ENCODE measurements around the gene KRTAP3-1. TPM values are rescaled to one million over a fixed set of nuclear protein-coding genes. Genes with fewer than 3 reads are reported as not detected.

The KRTAP3-1 gene
- total and polyA plus RNA-seq, 9 of the 15 experiments (the other 6 are each of a cell fraction or from before 2014, with no cell fraction given), result not detected

DNA sequence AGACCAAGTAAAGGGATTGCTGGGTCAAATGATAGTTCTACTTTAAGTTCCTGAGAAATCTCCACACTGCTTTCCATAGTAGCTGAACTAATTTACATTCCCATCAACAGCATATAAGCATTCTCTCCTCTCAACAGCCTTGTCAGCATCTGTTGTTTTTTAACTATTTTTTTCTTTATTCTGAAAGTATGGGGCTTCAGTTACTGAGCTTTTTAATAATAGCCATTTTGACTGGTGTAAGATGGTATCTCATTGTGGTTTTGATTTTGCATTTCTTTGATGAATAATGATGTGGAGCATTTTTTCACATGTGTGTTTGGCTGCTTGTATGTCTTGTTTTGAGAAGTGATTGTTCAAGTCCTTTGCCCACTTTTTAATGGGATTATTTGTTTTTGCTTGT lies 43.6 kb upstream of the KRTAP3-1 start:
- ATAC-seq, result no peak
- peaks cover 7% of the 10 kb centered on the region in 2 experiments; a peak in 4 of 5 replicates for H3K27me3 ChIP-seq (ENCODE audit: control insufficient read depth in 2 of 2, insufficient read depth in 2 of 2, low read length in 2 of 2)
- ChIA-PET CTCF (ENCODE audit: low intra/inter-chr PET ratio) (no interaction called here), POLR2A (no interaction called here)
- no peaks in the 10 kb centered on the region for H3K9me1 ChIP-seq (ENCODE audit: control insufficient read depth, insufficient read depth, low read length)
- H3K9ac ChIP-seq (ENCODE audit: insufficient read depth in 1 of 2, low read depth in 2 of 2, low read length in 2 of 2), result no peak overlapping the region
- H3K4me2 ChIP-seq (ENCODE audit: insufficient read depth, low read length), result no peak overlapping the region
- no peaks in the 10 kb centered on the region for H3K36me3 ChIP-seq (ENCODE audit: control insufficient read depth, insufficient read depth, low read length)
- no TSS peak for BruUV-seq (replicated peaks)
- no peak for DNase-seq (ENCODE audit: extremely low read depth in 1 of 4, low spot score in 3 of 4)
- H3K27ac ChIP-seq (ENCODE audit: extremely low read depth, low read depth, low read length), result no peak overlapping the region
- no peaks in the 10 kb centered on the region for H3K9me3 ChIP-seq (replicated peaks; ENCODE audit: control insufficient read depth, insufficient read depth, low read depth, low read length)
- intact Hi-C loops (cut with micrococcal nuclease) (no loop called here), in situ Hi-C loops (cut with MboI) (no loop called here)
- H3K4me1 ChIP-seq (replicated peaks in 1 of 2; ENCODE audit: control insufficient read depth in 2 of 2, insufficient read depth in 2 of 2, low read length in 2 of 2), result no peaks in the 10 kb centered on the region
- no peaks in the 10 kb centered on the region for H4K20me1 ChIP-seq (replicated peaks; ENCODE audit: control insufficient read depth, insufficient read depth, low read length)
- no peak for TF ChIP-seq NCOA1 (IDR thresholded peaks at IDR 0.05; ENCODE audit: low read depth)
- TF ChIP-seq ZNF24 (IDR thresholded peaks at IDR 0.05), result no peak
- TF ChIP-seq ZNF79 (CRISPR knock-in tag; IDR thresholded peaks at IDR 0.05; ENCODE audit: low read depth), result no peak
- TF ChIP-seq RFX7 (CRISPR knock-in tag; IDR thresholded peaks at IDR 0.05), result no peak
- TF ChIP-seq SAFB2 (IDR thresholded peaks at IDR 0.05; ENCODE audit: borderline replicate concordance, low read depth, low read length, severe bottlenecking), result no peak
- TF ChIP-seq, protein P1, sequence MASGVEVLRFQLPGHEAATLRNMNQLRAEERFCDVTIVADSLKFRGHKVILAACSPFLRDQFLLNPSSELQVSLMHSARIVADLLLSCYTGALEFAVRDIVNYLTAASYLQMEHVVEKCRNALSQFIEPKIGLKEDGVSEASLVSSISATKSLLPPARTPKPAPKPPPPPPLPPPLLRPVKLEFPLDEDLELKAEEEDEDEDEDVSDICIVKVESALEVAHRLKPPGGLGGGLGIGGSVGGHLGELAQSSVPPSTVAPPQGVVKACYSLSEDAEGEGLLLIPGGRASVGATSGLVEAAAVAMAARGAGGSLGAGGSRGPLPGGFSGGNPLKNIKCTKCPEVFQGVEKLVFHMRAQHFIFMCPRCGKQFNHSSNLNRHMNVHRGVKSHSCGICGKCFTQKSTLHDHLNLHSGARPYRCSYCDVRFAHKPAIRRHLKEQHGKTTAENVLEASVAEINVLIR (CRISPR knock-in tag; IDR thresholded peaks at IDR 0.05), result no peak
- TF ChIP-seq SNIP1 (IDR thresholded peaks at IDR 0.05; ENCODE audit: low read depth), result no peak
- no peak for TF ChIP-seq COPS2 (conservative IDR thresholded peaks at IDR 0.05)
- no peak for TF ChIP-seq ZNF512 (tag; IDR thresholded peaks at IDR 0.05)
- TF ChIP-seq BRD9 (IDR thresholded peaks at IDR 0.05; ENCODE audit: low read depth, partially characterized antibody), result no peak
- TF ChIP-seq SRSF9 (IDR thresholded peaks at IDR 0.05; ENCODE audit: borderline replicate concordance, low read depth, low read length), result no peak
- TF ChIP-seq ARID1B (IDR thresholded peaks at IDR 0.05), result no peak
- no peak for TF ChIP-seq SMAD1 (IDR thresholded peaks at IDR 0.05; ENCODE audit: low read depth, low read length, partially characterized antibody)
- TF ChIP-seq JUND (IDR thresholded peaks at IDR 0.05; ENCODE audit: borderline replicate concordance, low read depth, low read length), result no peak
- TF ChIP-seq JUND (tag; IDR thresholded peaks at IDR 0.05; ENCODE audit: borderline replicate concordance, low read depth, low read length), result no peak
- TF ChIP-seq ZNF174 (CRISPR knock-in tag; IDR thresholded peaks at IDR 0.05), result no peak
- no peak for TF ChIP-seq TEAD1 (CRISPR knock-in tag; IDR thresholded peaks at IDR 0.05)
- TF ChIP-seq, protein P2, sequence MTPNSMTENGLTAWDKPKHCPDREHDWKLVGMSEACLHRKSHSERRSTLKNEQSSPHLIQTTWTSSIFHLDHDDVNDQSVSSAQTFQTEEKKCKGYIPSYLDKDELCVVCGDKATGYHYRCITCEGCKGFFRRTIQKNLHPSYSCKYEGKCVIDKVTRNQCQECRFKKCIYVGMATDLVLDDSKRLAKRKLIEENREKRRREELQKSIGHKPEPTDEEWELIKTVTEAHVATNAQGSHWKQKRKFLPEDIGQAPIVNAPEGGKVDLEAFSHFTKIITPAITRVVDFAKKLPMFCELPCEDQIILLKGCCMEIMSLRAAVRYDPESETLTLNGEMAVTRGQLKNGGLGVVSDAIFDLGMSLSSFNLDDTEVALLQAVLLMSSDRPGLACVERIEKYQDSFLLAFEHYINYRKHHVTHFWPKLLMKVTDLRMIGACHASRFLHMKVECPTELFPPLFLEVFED (CRISPR knock-in tag; conservative IDR thresholded peaks at IDR 0.05), result no peak
- no peak overlapping the region for H2AFZ ChIP-seq (ENCODE audit: low read depth, low read length)
- no peak for FAIRE-seq
- H3K79me2 ChIP-seq (ENCODE audit: control insufficient read depth, insufficient read depth, low read length), result no peaks in the 10 kb centered on the region
- H3K4me3 ChIP-seq, result no peak overlapping the region
